Mammary microvascular endothelial cell (primary cell): Measurements from ENCODE around the gene HYI. TPM values are rescaled to one million over a fixed set of nuclear protein-coding genes. Genes with fewer than 3 reads are reported as not detected.

Experiments used
- total RNA-seq: library from RNA; depleted of rRNA; stranded (reverse); fragments of >200 nt; gene quantifications from 2 replicates; pipeline ENCODE4 v1.2.3, GENCODE V29; 2015

The HYI gene, protein sequence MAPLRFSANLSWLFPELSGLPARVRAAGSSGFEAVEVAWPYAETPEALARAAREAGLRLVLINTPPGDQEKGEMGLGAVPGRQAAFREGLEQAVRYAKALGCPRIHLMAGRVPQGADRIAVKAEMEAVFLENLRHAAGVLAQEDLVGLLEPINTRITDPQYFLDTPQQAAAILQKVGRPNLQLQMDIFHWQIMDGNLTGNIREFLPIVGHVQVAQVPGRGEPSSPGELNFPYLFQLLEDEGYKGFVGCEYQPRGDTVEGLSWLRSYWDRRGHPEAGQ
- total RNA-seq, result 183 and 185 TPM in 2 replicates

DNA sequence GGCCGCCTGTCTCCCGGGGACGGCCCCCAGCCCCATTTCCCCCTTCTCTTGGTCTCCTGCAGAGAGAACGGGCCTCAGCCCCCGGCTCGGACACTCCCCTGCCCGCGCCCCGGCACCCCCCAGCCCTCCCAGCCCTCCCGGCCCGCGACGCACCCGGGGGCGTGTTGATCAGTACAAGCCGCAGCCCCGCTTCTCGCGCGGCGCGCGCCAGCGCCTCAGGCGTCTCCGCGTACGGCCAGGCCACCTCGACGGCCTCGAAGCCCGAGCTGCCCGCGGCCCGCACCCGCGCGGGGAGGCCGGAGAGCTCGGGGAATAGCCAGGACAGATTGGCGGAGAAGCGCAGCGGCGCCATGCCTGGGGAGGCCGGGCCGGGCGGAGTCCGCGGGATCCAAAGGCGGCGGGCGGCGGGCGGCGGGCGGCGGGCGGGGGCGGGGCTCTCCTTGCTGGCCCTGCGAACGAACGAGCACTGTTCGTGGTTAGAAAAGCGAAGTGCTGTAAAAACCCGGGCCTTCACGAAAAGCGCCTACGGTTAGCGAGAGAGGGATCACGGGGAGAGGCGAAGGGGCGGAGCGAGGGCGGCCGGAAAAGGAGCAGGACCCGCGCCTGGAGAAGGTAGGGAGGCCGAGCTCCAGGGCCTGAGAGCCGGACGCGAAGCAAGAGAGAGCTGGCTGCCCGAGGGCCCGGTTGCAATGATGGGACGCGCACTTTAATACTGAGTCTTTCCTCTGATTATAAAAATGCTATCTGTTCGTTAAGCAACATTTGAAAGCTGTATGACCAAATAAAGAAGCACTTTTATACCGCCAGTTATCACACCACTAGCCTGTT lies at the start of gene HYI:
TSS of gene HYI (minus strand) at position 490 of the 828 bp plus-strand sequence. CDS start at position 352, 138 bp downstream.

Other genes with a start within 250 kb of the HYI start
- not detected in 2 replicates for gene TMEM125, start 183.9 kb downstream of the HYI start, total RNA-seq
- not detected in 2 replicates for gene C1orf210, start 168.3 kb downstream of the HYI start, total RNA-seq
- 427 and 478 TPM in 2 replicates for gene TIE1, start 152.9 kb downstream of the HYI start, total RNA-seq
- gene MPL, start 116.1 kb downstream of the HYI start, total RNA-seq, result not detected in 2 replicates
- gene CDC20, start 95.0 kb downstream of the HYI start, total RNA-seq, result 174 and 181 TPM in 2 replicates
- gene ELOVL1, start 85.9 kb downstream of the HYI start, total RNA-seq, result 95.1 and 113 TPM in 2 replicates
- 47.8 and 48.0 TPM in 2 replicates for gene MED8, start 64.1 kb downstream of the HYI start, total RNA-seq
- 10.3 and 12.2 TPM in 2 replicates for gene SZT2, start 64.0 kb downstream of the HYI start, total RNA-seq
- 97.1 and 109 TPM in 2 replicates for gene PTPRF, start 77.0 kb upstream of the HYI start, total RNA-seq
- gene KDM4A, start 196.2 kb upstream of the HYI start, total RNA-seq, result 20.4 and 21.2 TPM in 2 replicates